IPS-18c (cell line): ENCODE measurements around the gene AMER2.
A peak's percentile ranks its signal among the peaks of the same experiment; 100 is the strongest.

ENCODE experiments used
- H3K4me3 ChIP-seq: 2 replicates; pipeline ENCODE4 v1.7.0; 2013; ENCODE audit warnings: low read depth, mild to moderate bottlenecking, low read length, moderate library complexity; ENCODE audit not compliant: insufficient read depth
- H3K9me3 ChIP-seq: one replicate; pipeline ENCODE4 v1.6.1; 2013; ENCODE audit warnings: mild to moderate bottlenecking, low read length, moderate library complexity; ENCODE audit not compliant: control insufficient read depth, insufficient read depth

The AMER2 gene

GRCh38 chr13:25190256-25190655, 18.2 kb upstream of the AMER2 start:
- H3K4me3 ChIP-seq, result no peak overlapping the region
- H3K9me3 ChIP-seq, result no peaks in the 10 kb centered on the region

- H3K9me3 ChIP-seq, result no peaks in the 10 kb centered on the region
- H3K4me3 ChIP-seq, result no peak overlapping the region
Measured at GRCh38 chr13:25187596-25187995, 15.5 kb upstream of the AMER2 start.

- Histone ChIP-seq H3K4me3 (no peak overlapping the region), H3K9me3 (no peaks in the 10 kb centered on the region)
Measured at GRCh38 chr13:25186187-25186586, 14.1 kb upstream of the AMER2 start.

GRCh38 chr13:25181597-25181996, 9.5 kb upstream of the AMER2 start:
- H3K4me3 ChIP-seq, result no peak overlapping the region
- no peaks in the 10 kb centered on the region for H3K9me3 ChIP-seq

GRCh38 chr13:25180775-25181537, 8.9 kb upstream of the AMER2 start:
- Histone ChIP-seq H3K9me3 (no peaks in the 10 kb centered on the region), H3K4me3 (no peak overlapping the region)

DNA sequence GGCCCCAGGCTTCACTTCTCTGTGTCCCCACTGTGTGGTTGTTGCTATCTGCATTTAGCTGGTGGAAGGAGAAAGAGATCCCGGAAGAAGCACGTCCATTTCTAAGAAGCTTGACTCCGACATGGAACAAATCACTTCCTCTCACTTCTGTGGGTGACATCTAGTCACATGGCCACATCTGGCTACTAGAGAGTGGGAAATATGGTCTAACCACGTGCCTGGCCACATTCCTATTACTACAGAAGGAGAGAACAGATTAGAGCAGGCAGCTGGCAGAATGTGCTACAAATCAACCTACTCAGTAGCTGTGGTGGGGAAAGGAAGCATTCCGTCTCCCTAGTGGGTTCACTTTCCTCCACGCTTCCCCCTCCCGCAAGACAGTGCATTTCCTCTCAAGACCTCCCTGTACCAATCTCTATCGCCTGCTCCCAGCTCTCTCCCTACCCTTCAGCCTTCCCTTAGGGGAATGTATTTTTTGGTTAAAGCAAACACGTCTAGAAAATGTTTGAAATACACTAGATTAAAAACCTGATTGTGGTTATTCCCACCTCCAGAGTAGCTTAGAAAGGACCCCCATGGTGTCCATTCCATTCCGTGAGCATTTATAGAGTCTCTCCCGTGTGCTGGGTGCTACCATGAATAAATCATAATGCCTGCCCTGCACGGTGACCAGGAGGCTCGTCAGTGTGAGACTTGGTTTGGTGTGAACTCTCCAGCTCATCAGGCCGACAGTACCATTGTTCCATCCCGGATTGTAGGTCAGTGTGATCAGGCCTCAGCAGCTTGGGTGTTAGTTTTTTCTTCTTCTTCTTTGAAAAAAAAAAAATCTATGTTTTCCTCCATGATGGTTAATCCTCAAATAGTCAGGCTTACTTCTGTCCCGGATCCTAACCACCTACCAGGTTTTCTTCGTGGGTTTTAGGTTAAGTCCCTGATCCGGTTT, 8.0 kb upstream of the AMER2 start:
- no peaks in the 10 kb centered on the region for H3K9me3 ChIP-seq
- no peak overlapping the region for H3K4me3 ChIP-seq

GRCh38 chr13:25179011-25179410, 6.9 kb upstream of the AMER2 start:
- Histone ChIP-seq H3K9me3 (no peaks in the 10 kb centered on the region), H3K4me3 (no peak overlapping the region)

DNA sequence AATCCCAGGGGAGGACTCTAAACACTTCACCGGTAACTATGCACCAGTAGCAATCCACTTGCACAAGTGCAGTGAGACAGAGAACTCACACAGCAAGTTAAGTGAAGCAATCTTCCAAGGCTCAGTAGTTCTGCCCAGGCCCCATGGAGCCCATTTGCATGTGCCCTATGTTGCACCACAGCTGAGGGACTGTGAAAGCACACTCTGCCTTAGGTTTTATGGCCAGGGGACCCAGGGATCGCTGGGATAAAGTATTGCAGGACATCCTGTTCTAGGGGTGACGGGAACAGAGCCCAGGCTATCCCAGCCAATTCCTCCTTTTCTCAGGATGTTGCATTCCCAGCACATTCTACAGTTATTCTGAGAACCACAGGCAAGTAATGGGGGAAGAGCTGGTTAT, 6.0 kb upstream of the AMER2 start:
- no peak overlapping the region for H3K4me3 ChIP-seq
- H3K9me3 ChIP-seq, result no peaks in the 10 kb centered on the region

- no peaks in the 10 kb centered on the region for H3K9me3 ChIP-seq
- no peak overlapping the region for H3K4me3 ChIP-seq
Measured at GRCh38 chr13:25177636-25178035, 5.5 kb upstream of the AMER2 start.

- H3K9me3 ChIP-seq, result no peaks in the 10 kb centered on the region
- H3K4me3 ChIP-seq, result no peak overlapping the region
Measured at GRCh38 chr13:25177012-25177411, 4.9 kb upstream of the AMER2 start.

DNA sequence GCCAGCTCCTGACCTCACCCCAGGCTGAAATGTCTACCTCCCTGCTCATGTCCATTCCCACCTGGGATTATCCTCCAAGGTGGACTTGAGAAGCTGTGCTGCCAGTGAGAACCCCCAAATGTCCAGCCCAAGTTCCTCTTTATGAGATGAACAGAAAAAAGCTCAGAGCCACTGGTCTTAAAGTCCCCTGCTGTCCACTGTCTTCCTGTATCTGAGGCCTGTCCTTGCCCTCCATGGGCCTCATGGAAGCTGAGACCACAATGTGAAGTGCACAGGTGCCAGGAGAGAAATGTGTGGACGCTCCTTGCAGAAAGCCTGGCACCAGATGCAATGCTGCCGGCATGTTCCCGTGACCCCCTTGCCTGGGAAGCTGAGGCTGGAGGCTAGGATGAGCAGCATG, 3.3 kb upstream of the AMER2 start:
- Histone ChIP-seq H3K9me3 (no peaks in the 10 kb centered on the region), H3K4me3 (no peak overlapping the region; the same call in 1 of the 2 replicates)

- H3K4me3 ChIP-seq, result no peak overlapping the region
- H3K9me3 ChIP-seq, result no peaks in the 10 kb centered on the region
Measured at GRCh38 chr13:25175026-25175425, 2.9 kb upstream of the AMER2 start.

DNA sequence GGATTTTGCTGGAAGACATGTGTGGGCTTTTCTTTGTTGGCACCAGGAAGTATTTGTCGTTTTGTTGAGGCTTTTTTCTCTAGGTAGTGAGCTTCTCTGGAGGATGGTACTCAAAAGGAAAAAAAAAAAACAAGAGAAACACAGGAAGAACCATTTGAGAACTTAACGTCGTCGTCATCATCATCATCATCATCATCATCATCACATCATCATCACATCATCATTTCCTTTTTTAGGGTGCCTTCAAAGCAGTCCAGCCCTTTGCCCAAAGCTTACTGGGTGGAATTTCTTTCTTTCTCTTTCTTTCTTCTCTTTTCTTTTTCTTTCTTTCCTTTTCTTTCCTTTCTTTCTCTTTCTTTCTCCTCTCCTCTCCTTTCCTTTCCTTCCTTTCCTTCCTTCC, 2.2 kb upstream of the AMER2 start:
- H3K9me3 ChIP-seq, result peaks cover 4% of the 10 kb centered on the region
- no peak overlapping the region for H3K4me3 ChIP-seq

- no peak overlapping the region for H3K4me3 ChIP-seq
Measured at GRCh38 chr13:25172303-25172630, 179 bp upstream of the AMER2 start.

GRCh38 chr13:25171170-25171516, 945 bp downstream of the AMER2 start:
- peaks cover 4% of the 10 kb centered on the region for H3K9me3 ChIP-seq
- peak overlapping the region; percentile 59 for H3K4me3 ChIP-seq

More at GRCh38 chr13:25172303-25172630, 179 bp upstream of the AMER2 start:
- H3K9me3 ChIP-seq, result peaks cover 4% of the 10 kb centered on the region

DNA sequence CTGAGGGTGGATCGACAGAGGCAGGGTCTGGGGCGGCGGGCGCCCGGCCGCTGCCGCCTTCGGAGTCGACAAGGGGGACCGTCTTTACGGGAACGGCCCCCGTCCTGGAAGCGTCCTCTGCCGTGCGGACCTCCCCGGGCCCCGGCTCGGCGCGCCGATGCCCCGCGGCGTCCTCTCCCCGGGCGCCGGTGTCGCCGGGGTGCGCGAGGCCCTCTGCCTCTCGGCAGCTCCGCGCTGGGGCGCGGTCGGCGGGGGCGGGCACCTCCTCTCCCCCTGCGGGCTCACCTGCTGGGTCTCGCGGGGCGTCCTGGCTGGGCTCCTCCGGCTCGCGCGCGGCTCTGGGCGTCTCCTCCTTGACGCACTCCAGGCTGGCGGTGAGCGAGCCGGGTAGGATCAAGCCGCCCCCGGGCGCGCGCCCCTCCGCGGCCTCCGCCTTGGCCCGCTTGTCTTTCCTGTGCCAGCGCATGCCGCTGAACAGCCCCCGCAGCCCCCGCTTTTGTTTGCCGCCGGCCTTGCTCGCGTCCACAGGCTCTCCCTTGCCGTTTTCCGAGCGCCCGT, 1.5 kb downstream of the AMER2 start:
- peak overlapping the region; percentile 59 for H3K4me3 ChIP-seq
- peaks cover 4% of the 10 kb centered on the region for H3K9me3 ChIP-seq

DNA sequence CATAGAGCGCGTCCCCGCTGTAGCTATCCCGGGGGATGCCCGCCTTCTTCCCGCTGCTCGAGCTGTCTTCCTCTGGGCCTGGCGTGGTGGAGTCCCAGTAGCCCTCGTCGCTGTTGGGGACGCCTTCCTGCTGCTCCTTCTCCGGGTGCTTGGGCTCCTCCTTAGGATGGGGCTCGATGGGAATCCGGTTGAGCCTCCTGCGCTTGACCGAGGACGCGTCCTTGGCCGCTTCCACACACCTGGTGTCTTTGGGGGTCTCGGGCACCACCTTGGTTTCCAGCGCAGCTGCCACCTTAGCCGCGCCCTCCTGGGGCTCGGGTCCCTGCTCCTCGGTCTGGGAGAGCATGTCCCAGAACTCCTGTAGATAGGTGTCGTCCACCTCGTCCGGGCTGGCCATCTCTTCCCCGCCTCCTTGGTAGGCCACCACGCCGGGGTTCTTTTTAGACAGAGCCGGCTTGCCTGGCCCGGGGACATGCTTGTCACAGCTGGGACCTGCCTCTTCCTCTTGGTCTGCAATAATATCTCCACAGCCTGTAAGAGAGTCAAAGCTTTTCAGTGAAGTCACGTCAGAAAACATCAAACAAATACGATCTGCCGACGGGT, 2.0 kb downstream of the AMER2 start:
- Histone ChIP-seq H3K4me3 (peak overlapping the region; percentile 59), H3K9me3 (peaks cover 4% of the 10 kb centered on the region)

DNA sequence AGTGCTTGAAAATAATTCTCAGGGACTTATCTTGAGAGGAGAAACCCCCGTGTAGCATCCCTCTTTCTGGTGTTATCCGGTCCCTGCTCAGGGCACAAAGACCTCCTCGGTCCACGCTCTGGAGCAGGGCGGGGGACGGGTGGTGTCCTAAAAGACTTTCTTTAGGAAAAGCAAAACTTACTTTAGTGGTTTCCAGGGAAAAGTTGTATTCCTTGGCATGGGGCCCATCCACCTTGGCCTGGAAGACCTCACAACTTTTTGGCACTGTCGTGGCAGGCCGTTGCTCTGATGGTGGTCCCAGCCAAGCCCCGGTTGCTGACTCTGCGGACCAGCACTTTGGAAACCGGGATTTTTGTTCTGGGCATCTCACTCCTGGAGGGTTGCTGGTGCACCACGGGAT, 2.7 kb downstream of the AMER2 start:
- H3K9me3 ChIP-seq, result peaks cover 4% of the 10 kb centered on the region
- H3K4me3 ChIP-seq, result no peak overlapping the region; the same call in 1 of the 2 replicates
